NCI-H774 (cell line): ENCODE data around the gene SLC22A16.

Experiments used
- DNase-seq: peaks from one replicate; lab custom pipeline; 2025; lab: John Stamatoyannopoulos, UW

Gene SLC22A16

GRCh38 chr6:110447761-110448160, 28.7 kb downstream of the SLC22A16 start:
- no peak for DNase-seq

- peak; percentile 46 for DNase-seq
Measured at GRCh38 chr6:110446405-110446804, 30.0 kb downstream of the SLC22A16 start.

- DNase-seq: no peak
Measured at GRCh38 chr6:110440026-110440425, 36.4 kb downstream of the SLC22A16 start.

GRCh38 chr6:110439356-110439755, 37.1 kb downstream of the SLC22A16 start:
- DNase-seq: no peak

- no peak for DNase-seq
Measured at GRCh38 chr6:110434961-110435602, 41.3 kb downstream of the SLC22A16 start.

GRCh38 chr6:110432285-110432900, 44.0 kb downstream of the SLC22A16 start:
- DNase-seq: no peak

- DNase-seq: no peak
Measured at GRCh38 chr6:110430741-110431140, 45.7 kb downstream of the SLC22A16 start.

- DNase-seq: peak; percentile 61
Measured at GRCh38 chr6:110430236-110430635, 46.2 kb downstream of the SLC22A16 start.

GRCh38 chr6:110428153-110428552, 48.3 kb downstream of the SLC22A16 start:
- DNase-seq: no peak

- no peak for DNase-seq
Measured at GRCh38 chr6:110425816-110426215, 50.6 kb downstream of the SLC22A16 start.

- DNase-seq: no peak
Measured at GRCh38 chr6:110422444-110422822, 54.0 kb downstream of the SLC22A16 start.

GRCh38 chr6:110421749-110422443, 54.5 kb downstream of the SLC22A16 start:
- DNase-seq: no peak

GRCh38 chr6:110419028-110419739, 57.2 kb downstream of the SLC22A16 start:
- DNase-seq: no peak

- no peak for DNase-seq
Measured at GRCh38 chr6:110418594-110418993, 57.8 kb downstream of the SLC22A16 start.

- DNase-seq: peak; percentile 86
Measured at GRCh38 chr6:110415086-110415916, 61.1 kb downstream of the SLC22A16 start, which contains the start of gene DDO. Gene DDO, minus strand, starts transcription at chr6:110415575. Its CDS starts 2,113 bp downstream, at chr6:110413462.

- no peak for DNase-seq
Measured at GRCh38 chr6:110414669-110415068, 61.7 kb downstream of the SLC22A16 start.

- no peak for DNase-seq
Measured at GRCh38 chr6:110412360-110412759, 64.1 kb downstream of the SLC22A16 start.

GRCh38 chr6:110410511-110410910, 65.9 kb downstream of the SLC22A16 start:
- no peak for DNase-seq

- DNase-seq: no peak
Measured at GRCh38 chr6:110409794-110410193, 66.6 kb downstream of the SLC22A16 start.

- no peak for DNase-seq
Measured at GRCh38 chr6:110408901-110409300, 67.5 kb downstream of the SLC22A16 start.

- no peak for DNase-seq
Measured at GRCh38 chr6:110404607-110405006, 71.8 kb downstream of the SLC22A16 start.
